IPS-20b (cell line): ENCODE data around the gene EPHA6.

Experiments used
- H3K27ac ChIP-seq: one replicate; pipeline ENCODE4 v1.5.1; 2013; ENCODE audit warnings: low read length
- H3K27me3 ChIP-seq: 2 replicates; pipeline ENCODE4 v1.6.1; 2013; ENCODE audit warnings: mild to moderate bottlenecking, low read length, inconsistent platforms; ENCODE audit not compliant: insufficient read depth
- H3K36me3 ChIP-seq: 2 replicates; pipeline ENCODE4 v1.6.1; 2013; ENCODE audit warnings: low read depth, mild to moderate bottlenecking, inconsistent platforms, low read length, moderate library complexity; ENCODE audit not compliant: insufficient read depth
- H3K4me1 ChIP-seq: 2 replicates; pipeline ENCODE4 v1.6.1; 2013; ENCODE audit warnings: mild to moderate bottlenecking, control low read depth, inconsistent platforms, low read length, moderate library complexity; ENCODE audit not compliant: insufficient read depth
- H3K4me3 ChIP-seq: 2 replicates; pipeline ENCODE4 v1.5.1; 2013; ENCODE audit warnings: mild to moderate bottlenecking, low read length, inconsistent platforms
- H3K9ac ChIP-seq: 2 replicates; pipeline ENCODE4 v1.6.1; 2013; ENCODE audit warnings: low read depth, mild to moderate bottlenecking, inconsistent platforms, low read length, moderate library complexity
- H3K9me3 ChIP-seq: 2 replicates; pipeline ENCODE4 v1.6.1; 2013; ENCODE audit warnings: mild to moderate bottlenecking, low read depth, low read length, inconsistent platforms; ENCODE audit not compliant: insufficient read depth

The EPHA6 gene

GRCh38 chr3:96813820-96814650 lies at the start of gene EPHA6:
EPHA6 (plus strand) TSS chr3:96814594.
- H3K9ac ChIP-seq = peak within 1 kb of the TSS; percentile 26; the same call in 1 of the 2 replicates
- H3K27me3 ChIP-seq = peaks cover 50% of the 10 kb centered on the region
- H3K4me3 ChIP-seq = peak within 1 kb of the TSS; percentile 72
- no peaks in the 10 kb centered on the region for H3K9me3 ChIP-seq
- no peaks in the 10 kb centered on the region for H3K36me3 ChIP-seq
- no peaks in the 10 kb centered on the region for H3K4me1 ChIP-seq
- no peak within 1 kb of the TSS for H3K27ac ChIP-seq

- Histone ChIP-seq H3K4me1 (no peaks in the 10 kb centered on the region), H3K36me3 (no peaks in the 10 kb centered on the region), H3K4me3 (no peak overlapping the region), H3K9ac (no peak overlapping the region), H3K9me3 (peaks cover 7% of the 10 kb centered on the region; the same call in 1 of the 2 replicates), H3K27me3 (no peaks in the 10 kb centered on the region), H3K27ac (no peak overlapping the region)
Measured at GRCh38 chr3:96776818-96777217, 37.6 kb upstream of the EPHA6 start.

DNA sequence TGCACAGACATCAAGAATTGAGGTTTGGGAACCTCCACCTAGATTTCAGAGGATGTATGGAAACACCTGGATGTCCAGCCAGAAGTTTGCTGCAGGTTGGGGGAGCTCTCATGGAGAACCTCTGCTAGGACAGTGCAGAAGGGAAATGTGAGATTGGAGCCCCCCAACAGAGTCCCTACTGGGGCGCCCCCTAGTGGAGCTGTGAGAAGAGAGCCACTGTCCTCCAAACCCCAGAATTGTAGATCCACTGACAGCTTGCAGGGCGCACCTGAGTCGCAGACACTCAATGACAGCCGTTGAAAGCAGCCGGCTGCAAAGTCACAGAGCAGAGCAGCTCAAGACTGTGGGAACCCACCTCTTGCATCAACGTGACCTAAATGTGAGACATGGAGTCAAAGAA lies 34.6 kb upstream of the EPHA6 start:
- H3K4me3 ChIP-seq = no peak overlapping the region
- H3K4me1 ChIP-seq = no peaks in the 10 kb centered on the region
- peaks cover 4% of the 10 kb centered on the region; the same call in 1 of the 2 replicates for H3K9me3 ChIP-seq
- no peak overlapping the region for H3K9ac ChIP-seq
- H3K36me3 ChIP-seq = no peaks in the 10 kb centered on the region
- H3K27me3 ChIP-seq = no peaks in the 10 kb centered on the region
- no peak overlapping the region for H3K27ac ChIP-seq

DNA sequence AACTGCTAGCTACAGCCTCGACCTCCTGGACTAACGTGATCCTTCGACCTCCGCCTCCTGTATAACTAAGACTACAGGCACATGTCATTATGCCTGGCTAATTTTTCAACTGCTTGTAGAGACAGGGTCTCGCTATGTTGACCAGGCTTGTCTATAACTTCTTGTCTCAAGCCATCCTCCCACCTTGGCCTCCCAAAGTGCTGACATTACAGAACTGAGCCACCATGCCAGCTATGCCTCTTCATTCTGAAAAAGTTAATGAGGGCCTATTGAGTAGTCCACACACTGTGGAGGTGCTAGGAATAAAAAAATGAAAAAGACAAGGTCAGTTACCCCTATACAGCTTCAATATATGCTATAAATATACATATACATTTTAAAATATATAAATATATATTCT lies 18.3 kb upstream of the EPHA6 start:
- Histone ChIP-seq H3K4me3 (no peak overlapping the region), H3K27ac (no peak overlapping the region), H3K27me3 (no peaks in the 10 kb centered on the region), H3K36me3 (no peaks in the 10 kb centered on the region), H3K9ac (no peak overlapping the region), H3K9me3 (no peaks in the 10 kb centered on the region), H3K4me1 (no peaks in the 10 kb centered on the region)

DNA sequence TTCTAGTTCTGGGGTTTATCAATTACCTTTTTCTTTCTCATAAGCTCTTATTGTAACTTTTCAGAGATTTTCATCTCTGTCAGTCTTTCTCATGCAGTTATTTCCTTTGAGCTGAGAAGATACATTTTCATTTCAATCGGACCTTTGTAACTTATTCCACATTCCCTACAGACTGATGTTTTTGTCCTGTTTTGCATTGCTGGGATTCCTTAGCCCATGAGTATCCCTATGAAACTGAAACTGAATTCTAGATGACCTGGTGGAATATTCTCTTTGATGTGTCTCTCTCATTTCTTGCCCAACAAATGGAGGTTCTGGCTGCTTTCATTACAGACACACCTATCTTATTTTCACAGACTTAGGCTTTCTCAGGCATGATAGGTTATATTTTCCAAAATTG lies 10.5 kb upstream of the EPHA6 start:
- Histone ChIP-seq H3K4me1 (peaks cover 25% of the 10 kb centered on the region), H3K27ac (no peak overlapping the region), H3K9me3 (no peaks in the 10 kb centered on the region), H3K27me3 (no peaks in the 10 kb centered on the region), H3K4me3 (no peak overlapping the region; the same call in 1 of the 2 replicates), H3K36me3 (no peaks in the 10 kb centered on the region), H3K9ac (no peak overlapping the region)

DNA sequence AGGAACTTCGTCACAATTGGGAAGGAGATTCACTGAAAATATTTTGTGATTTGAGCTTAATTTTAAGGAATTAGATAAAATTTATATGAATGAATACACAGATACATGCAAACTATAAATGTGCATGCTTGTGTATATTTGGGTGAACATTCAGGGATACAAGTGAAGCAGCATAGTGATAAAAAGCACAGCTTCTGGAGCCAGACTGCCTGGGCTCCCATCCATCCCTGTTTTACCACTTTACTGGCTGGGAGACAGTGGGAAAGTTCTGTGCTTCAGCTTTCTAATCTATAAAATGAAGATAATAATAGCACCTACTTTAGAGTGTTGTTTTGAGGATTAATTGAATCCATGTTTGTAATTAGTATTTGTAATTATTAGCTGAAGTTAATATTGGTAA lies 8.1 kb upstream of the EPHA6 start:
- H3K9me3 ChIP-seq = no peaks in the 10 kb centered on the region
- no peak overlapping the region for H3K27ac ChIP-seq
- peaks cover 25% of the 10 kb centered on the region for H3K4me1 ChIP-seq
- no peak overlapping the region for H3K4me3 ChIP-seq
- H3K27me3 ChIP-seq = peaks cover under 1% of the 10 kb centered on the region
- H3K9ac ChIP-seq = no peak overlapping the region
- no peaks in the 10 kb centered on the region for H3K36me3 ChIP-seq

DNA sequence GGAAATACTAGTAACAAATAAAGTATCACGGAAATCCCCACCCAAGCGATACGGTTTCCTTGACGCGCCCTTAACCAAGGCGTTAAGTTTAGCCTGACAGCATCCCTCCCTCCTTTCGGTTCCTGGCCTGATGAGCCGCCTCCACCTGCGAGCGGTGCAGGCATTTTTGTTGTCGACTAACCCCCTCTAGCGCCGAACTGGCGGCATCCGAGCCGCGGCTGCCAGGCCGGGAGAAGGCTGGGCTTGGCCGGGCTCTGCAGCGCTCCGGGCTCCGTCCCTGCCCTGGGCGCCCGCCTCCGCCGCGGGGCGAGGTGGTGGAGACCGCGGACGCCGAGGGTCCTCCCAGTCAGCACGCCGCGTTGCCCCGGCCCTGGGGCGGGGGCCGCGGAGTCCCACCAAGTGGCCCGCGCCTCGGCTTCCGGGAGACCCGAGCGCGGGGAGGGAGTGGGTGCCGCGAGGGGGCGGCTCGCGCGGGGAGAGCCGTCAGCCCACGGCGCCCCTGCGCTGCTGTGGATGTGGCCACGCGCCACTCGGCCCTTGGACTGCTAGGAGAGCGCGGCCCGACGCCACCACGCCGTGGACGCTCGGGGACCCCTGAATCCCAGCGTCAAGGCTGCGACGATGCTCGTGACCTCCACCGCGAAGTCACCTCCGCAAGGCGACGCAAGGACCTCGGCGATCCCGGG lies 1.1 kb upstream of the EPHA6 start:
- H3K27me3 ChIP-seq = peaks cover 50% of the 10 kb centered on the region
- no peaks in the 10 kb centered on the region for H3K4me1 ChIP-seq
- H3K27ac ChIP-seq = no peak overlapping the region
- no peaks in the 10 kb centered on the region for H3K9me3 ChIP-seq
- H3K9ac ChIP-seq = no peak overlapping the region; the same call in 1 of the 2 replicates
- peak overlapping the region; percentile 72 for H3K4me3 ChIP-seq
- no peaks in the 10 kb centered on the region for H3K36me3 ChIP-seq

- H3K27me3 ChIP-seq = peaks cover 50% of the 10 kb centered on the region
- no peaks in the 10 kb centered on the region for H3K36me3 ChIP-seq
- H3K9ac ChIP-seq = peak overlapping the region; percentile 26; the same call in 1 of the 2 replicates
- H3K4me3 ChIP-seq = peak overlapping the region; percentile 72
- no peaks in the 10 kb centered on the region for H3K9me3 ChIP-seq
- H3K27ac ChIP-seq = no peak overlapping the region
- no peaks in the 10 kb centered on the region for H3K4me1 ChIP-seq
Measured at GRCh38 chr3:96814651-96815567, 515 bp downstream of the EPHA6 start.

GRCh38 chr3:96831175-96831574 lies 16.8 kb downstream of the EPHA6 start:
- H3K27ac ChIP-seq = no peak overlapping the region
- H3K4me1 ChIP-seq = no peaks in the 10 kb centered on the region
- H3K27me3 ChIP-seq = no peaks in the 10 kb centered on the region
- H3K9ac ChIP-seq = no peak overlapping the region
- H3K36me3 ChIP-seq = no peaks in the 10 kb centered on the region
- H3K4me3 ChIP-seq = no peak overlapping the region
- no peaks in the 10 kb centered on the region for H3K9me3 ChIP-seq

DNA sequence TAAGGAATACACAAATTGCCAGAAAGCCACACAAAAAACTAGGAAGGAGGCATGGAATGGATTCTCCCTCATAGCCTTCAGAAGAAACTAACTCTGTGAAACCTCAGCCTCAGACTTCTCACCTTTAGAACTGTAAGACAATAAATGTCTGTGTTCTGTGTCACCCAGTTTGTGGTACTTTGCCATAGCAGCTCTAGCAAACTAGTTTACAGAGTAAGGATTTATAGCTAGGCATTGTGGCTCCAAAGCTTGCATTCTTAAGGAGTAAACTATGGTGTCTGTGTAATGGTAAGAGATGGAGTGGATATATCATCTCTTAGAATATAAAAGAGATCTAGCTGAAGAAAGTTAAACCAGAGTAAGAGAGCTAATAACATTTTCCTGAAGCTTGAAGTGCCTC lies 18.9 kb downstream of the EPHA6 start:
- H3K9me3 ChIP-seq = no peaks in the 10 kb centered on the region
- H3K27ac ChIP-seq = no peak overlapping the region
- H3K36me3 ChIP-seq = no peaks in the 10 kb centered on the region
- H3K9ac ChIP-seq = no peak overlapping the region
- H3K27me3 ChIP-seq = no peaks in the 10 kb centered on the region
- no peaks in the 10 kb centered on the region for H3K4me1 ChIP-seq
- no peak overlapping the region for H3K4me3 ChIP-seq

GRCh38 chr3:96836153-96836915 lies 21.9 kb downstream of the EPHA6 start:
- no peaks in the 10 kb centered on the region for H3K9me3 ChIP-seq
- H3K36me3 ChIP-seq = no peaks in the 10 kb centered on the region
- no peaks in the 10 kb centered on the region for H3K27me3 ChIP-seq
- H3K9ac ChIP-seq = no peak overlapping the region
- no peaks in the 10 kb centered on the region for H3K4me1 ChIP-seq
- no peak overlapping the region for H3K27ac ChIP-seq
- no peak overlapping the region for H3K4me3 ChIP-seq
